K562 (cell line): ENCODE results near the gene KLHL41. TPM values are rescaled to one million over a fixed set of nuclear protein-coding genes. Genes with fewer than 3 reads are reported as not detected.

Experiments used
- CCNT2 ChIP-seq: IDR thresholded peaks from 2 replicates; pipeline ENCODE4 v1.6.1; 2011; ENCODE audit warnings: borderline replicate concordance, low read depth, mild to moderate bottlenecking, moderate library complexity, mixed read lengths, low read length; ENCODE audit not compliant: insufficient read length; ENCODE audit errors: extremely low read depth
- ILF3 ChIP-seq: fragments of 450-650 bp; IDR thresholded peaks from 2 replicates; pipeline ENCODE4 v1.6.1; 2018; ENCODE audit warnings: antibody characterized with exemption, mild to moderate bottlenecking, moderate library complexity, borderline replicate concordance
- MCM3 ChIP-seq: fragments of 450-650 bp; IDR thresholded peaks from 2 replicates; pipeline ENCODE4 v1.6.1; 2016
- RBM22 ChIP-seq: fragments of 200-400 bp; formaldehyde crosslinking; IDR thresholded peaks from 2 replicates; pipeline ENCODE4 v1.6.1; 2018; ENCODE audit warnings: low read length, low read depth; ENCODE audit not compliant: poor library complexity, severe bottlenecking
- RERE ChIP-seq: sonication (generic); formaldehyde crosslinking; IDR thresholded peaks from 2 replicates; pipeline ENCODE4 v1.8.0; 2023; ENCODE audit warnings: missing genetic modification reagents, mild to moderate bottlenecking, borderline replicate concordance
- TAL1 ChIP-seq: fragments of 450-650 bp; IDR thresholded peaks from 2 replicates; pipeline ENCODE4 v1.6.1; 2016; ENCODE audit warnings: mild to moderate bottlenecking
- TOE1 ChIP-seq, 2 experiments: fragments of 450-650 bp in 1 of 2; sonication (generic) in 1 of 2; formaldehyde crosslinking in 1 of 2; IDR thresholded peaks; 2 replicates each; pipeline versions ENCODE4 v1.7.1 to v1.8.0; 2016 to 2022; ENCODE audit warnings: borderline replicate concordance in 2 of 2, mild to moderate bottlenecking in 2 of 2, antibody characterized with exemption in 1 of 2, inconsistent platforms in 1 of 2, low read depth in 1 of 2, missing genetic modification reagents in 1 of 2, moderate library complexity in 1 of 2
- ZNF277 ChIP-seq: fragments of 250-450 bp; sonication (Bioruptor Pico); IDR thresholded peaks from 2 replicates; pipeline ENCODE4 v1.8.0; 2022; ENCODE audit warnings: inconsistent platforms, mild to moderate bottlenecking, moderate library complexity, borderline replicate concordance
- ZNF3 ChIP-seq: fragments of 250-450 bp; sonication (Bioruptor Pico); IDR thresholded peaks from 2 replicates; pipeline ENCODE4 v1.5.0; 2021; ENCODE audit warnings: mild to moderate bottlenecking, moderate library complexity
- ZNF449 ChIP-seq: fragments of 250-450 bp; sonication (Bioruptor Pico); IDR thresholded peaks from 2 replicates; pipeline ENCODE4 v1.8.0; 2022; ENCODE audit warnings: moderate library complexity, mild to moderate bottlenecking, inconsistent platforms
- polyA plus RNA-seq, 8 experiments: library from polyadenylated mRNA; depleted of rRNA in 4 of 8; stranded (reverse) in 5 of 8; unstranded in 3 of 8; fragments of >200 nt; fragmentation: Nextera tagmentation in 2 of 8; fragmentation: Illumina TruSeq in 1 of 8; extraction: Ambion mirVana in 2 of 8; extraction: Trizol in 1 of 8; gene quantifications; 2 replicates each; pipeline versions ENCODE4 v1.2.1 to v1.2.3, GENCODE V29; 2011 to 2014; ENCODE audit warnings: inconsistent platforms in 1 of 8, missing spikeins in 1 of 8
- total RNA-seq, 7 experiments: library from RNA; depleted of rRNA in 6 of 7; stranded (reverse); fragments of >200 nt in 6 of 7; fragmentation: Illumina TruSeq in 2 of 7; extraction: Trizol in 2 of 7; gene quantifications; 2 replicates each; pipeline versions ENCODE4 v1.2.1 to v1.2.3, GENCODE V29; 2011 to 2021; ENCODE audit warnings: low replicate concordance in 1 of 7
- TF ChIP-seq, protein P1 (sequence below): sonication (generic); formaldehyde crosslinking; IDR thresholded peaks from 2 replicates; pipeline ENCODE4 v1.8.0; 2023; ENCODE audit warnings: mild to moderate bottlenecking, missing genetic modification reagents
- TF ChIP-seq, protein P2 (sequence below): sonication (generic); formaldehyde crosslinking; IDR thresholded peaks from 2 replicates; pipeline ENCODE4 v1.8.1; 2023; ENCODE audit warnings: mild to moderate bottlenecking, missing genetic modification reagents

The KLHL41 gene
- total and polyA plus RNA-seq, 9 of the 15 experiments (the other 6 are each of a cell fraction or from before 2014, with no cell fraction given): 0.05 to 1.5 (median 0.09) TPM

DNA sequence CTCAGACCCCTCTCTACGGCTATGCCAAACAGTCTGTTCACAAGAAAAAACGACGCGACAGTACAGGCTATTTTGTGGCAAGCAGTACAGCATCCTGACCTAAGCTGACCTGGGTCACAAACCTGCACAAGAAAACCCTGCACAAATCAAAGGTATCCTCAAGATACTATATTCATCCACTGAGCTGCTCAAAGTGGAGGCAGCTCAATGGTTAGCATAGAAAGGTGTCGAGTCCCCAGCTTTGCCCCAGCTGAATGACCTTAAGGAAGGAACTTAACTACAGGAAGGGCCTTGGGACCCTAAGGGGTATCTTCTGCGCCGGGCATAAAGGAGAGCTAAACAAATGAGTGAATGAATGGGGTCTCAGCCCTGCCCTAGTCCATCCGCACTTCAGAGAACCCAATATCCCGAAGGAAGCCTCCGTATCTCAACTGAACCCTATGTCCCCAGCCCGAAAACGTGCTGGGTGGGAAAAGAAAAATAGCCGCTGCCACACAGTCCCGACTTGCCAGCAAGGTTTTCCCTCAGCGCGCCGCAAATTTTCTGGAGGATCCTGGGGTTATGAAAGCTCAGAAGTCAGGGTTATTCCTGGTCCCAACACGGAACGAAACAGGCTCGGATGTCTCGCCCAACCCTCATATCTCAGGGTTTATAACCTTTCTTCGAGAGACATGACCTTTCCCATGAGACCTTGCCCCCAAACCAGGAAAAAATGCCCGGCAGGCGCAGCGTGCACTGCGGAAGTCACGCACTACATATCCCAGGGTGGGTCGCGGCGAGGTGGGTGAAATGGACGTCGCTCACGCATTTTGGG lies 63.9 kb downstream of the KLHL41 start, which contains the start of gene FASTKD1 (continued):
- TF ChIP-seq ZNF449 (CRISPR knock-in tag) (peak; percentile 72; the same call in 1 of the 2 replicates), ZNF277 (CRISPR knock-in tag) (no peak), RBM22 (no peak), MCM3 (no peak), RERE (CRISPR knock-in tag) (no peak), CCNT2 (peak; percentile 56), TAL1 (no peak), ILF3 (no peak), ZNF3 (CRISPR knock-in tag) (no peak), TOE1 (IDR thresholded peaks at IDR 0.05; ENCODE audit: borderline replicate concordance) (no peak; the same call in 1 of the 2 replicates), TOE1 (CRISPR knock-in tag; IDR thresholded peaks at IDR 0.05; ENCODE audit: borderline replicate concordance, low read depth) (no peak)
- TF ChIP-seq, protein P1, sequence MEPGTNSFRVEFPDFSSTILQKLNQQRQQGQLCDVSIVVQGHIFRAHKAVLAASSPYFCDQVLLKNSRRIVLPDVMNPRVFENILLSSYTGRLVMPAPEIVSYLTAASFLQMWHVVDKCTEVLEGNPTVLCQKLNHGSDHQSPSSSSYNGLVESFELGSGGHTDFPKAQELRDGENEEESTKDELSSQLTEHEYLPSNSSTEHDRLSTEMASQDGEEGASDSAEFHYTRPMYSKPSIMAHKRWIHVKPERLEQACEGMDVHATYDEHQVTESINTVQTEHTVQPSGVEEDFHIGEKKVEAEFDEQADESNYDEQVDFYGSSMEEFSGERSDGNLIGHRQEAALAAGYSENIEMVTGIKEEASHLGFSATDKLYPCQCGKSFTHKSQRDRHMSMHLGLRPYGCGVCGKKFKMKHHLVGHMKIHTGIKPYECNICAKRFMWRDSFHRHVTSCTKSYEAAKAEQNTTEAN: no peak
- TF ChIP-seq, protein P2, sequence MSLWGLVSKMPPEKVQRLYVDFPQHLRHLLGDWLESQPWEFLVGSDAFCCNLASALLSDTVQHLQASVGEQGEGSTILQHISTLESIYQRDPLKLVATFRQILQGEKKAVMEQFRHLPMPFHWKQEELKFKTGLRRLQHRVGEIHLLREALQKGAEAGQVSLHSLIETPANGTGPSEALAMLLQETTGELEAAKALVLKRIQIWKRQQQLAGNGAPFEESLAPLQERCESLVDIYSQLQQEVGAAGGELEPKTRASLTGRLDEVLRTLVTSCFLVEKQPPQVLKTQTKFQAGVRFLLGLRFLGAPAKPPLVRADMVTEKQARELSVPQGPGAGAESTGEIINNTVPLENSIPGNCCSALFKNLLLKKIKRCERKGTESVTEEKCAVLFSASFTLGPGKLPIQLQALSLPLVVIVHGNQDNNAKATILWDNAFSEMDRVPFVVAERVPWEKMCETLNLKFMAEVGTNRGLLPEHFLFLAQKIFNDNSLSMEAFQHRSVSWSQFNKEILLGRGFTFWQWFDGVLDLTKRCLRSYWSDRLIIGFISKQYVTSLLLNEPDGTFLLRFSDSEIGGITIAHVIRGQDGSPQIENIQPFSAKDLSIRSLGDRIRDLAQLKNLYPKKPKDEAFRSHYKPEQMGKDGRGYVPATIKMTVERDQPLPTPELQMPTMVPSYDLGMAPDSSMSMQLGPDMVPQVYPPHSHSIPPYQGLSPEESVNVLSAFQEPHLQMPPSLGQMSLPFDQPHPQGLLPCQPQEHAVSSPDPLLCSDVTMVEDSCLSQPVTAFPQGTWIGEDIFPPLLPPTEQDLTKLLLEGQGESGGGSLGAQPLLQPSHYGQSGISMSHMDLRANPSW (CRISPR knock-in tag): no peak
